Stimulated activated effector memory CD8-positive, alpha-beta T cell treated with anti-CD3 and anti-CD28 coated beads, Interleukin-12 subunit alpha, Interleukin-12 subunit beta, amount 100 ng/mL, for 72 hours (primary cell): ENCODE data around the gene IL26.

ENCODE experiments used
- ATAC-seq: fragments of 150-1000 bp; cut with Tn5 transposase; 2 replicates; pipeline ENCODE4 v1.10.0; 2021
- DNase-seq, 2 donors: peaks; one replicate each; pipeline ENCODE4 v3.0.0; 2021 to 2022; ENCODE audit warnings: low spot score in 2 of 2
- H3K27ac Mint-ChIP-seq: one replicate; pipeline ENCODE4 v1.8.0; 2022; ENCODE audit warnings: mild to moderate bottlenecking, mixed read lengths
- H3K36me3 Mint-ChIP-seq: one replicate; pipeline ENCODE4 v1.8.0; 2022; ENCODE audit warnings: mild to moderate bottlenecking, mixed read lengths
- H3K4me1 Mint-ChIP-seq: one replicate; pipeline ENCODE4 v1.8.0; 2022; ENCODE audit warnings: mixed read lengths
- H3K4me3 Mint-ChIP-seq: one replicate; pipeline ENCODE4 v1.8.0; 2022; ENCODE audit warnings: mild to moderate bottlenecking, mixed read lengths
- H3K9me3 Mint-ChIP-seq: one replicate; pipeline ENCODE4 v1.8.0; 2022; ENCODE audit warnings: mixed read lengths

The IL26 gene, protein sequence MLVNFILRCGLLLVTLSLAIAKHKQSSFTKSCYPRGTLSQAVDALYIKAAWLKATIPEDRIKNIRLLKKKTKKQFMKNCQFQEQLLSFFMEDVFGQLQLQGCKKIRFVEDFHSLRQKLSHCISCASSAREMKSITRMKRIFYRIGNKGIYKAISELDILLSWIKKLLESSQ

DNA sequence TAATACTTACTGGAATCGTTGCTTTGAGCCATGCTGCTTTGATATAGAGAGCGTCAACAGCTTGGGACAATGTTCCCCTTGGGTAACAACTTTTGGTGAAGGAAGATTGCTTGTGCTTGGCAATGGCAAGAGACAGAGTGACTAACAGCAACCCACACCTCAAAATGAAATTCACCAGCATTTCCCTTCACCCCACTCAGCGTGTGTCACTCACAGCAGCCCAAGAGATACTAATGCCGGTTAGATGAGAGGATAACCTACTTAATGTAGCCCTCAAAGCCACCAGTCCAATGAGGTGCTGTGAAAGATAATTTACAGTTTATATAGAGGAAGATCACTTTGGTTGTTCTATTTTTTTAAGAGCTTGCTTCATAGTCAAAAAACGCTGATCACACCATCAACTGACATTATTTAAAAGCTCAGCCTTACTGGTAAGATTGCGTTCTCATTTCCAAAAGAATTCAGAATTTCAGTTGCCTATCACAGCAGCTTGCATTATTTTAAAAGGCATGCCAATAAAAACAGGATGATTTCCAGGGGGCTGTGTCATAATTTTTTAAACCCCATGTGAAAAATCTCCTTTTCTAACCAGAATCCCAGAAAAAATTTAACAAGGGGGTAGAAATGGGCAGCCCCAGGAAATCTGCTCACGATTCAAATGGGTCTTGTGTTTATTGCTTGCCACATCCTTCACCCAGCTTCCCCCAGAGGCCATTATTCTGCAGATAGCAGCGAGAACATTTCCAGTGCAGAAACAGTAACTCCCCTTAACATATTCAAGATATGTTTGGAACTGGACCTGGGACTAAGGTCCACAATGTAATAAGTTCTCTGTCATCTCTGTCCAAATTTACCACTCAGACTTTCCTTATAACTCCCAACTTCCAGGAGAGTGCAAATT lies at the start of gene IL26:
Gene IL26, minus strand, starts transcription at position 235 of the 901 bp plus-strand sequence. Its CDS starts 54 bp downstream, at position 181.
- ATAC-seq: peak; percentile 95

DNA sequence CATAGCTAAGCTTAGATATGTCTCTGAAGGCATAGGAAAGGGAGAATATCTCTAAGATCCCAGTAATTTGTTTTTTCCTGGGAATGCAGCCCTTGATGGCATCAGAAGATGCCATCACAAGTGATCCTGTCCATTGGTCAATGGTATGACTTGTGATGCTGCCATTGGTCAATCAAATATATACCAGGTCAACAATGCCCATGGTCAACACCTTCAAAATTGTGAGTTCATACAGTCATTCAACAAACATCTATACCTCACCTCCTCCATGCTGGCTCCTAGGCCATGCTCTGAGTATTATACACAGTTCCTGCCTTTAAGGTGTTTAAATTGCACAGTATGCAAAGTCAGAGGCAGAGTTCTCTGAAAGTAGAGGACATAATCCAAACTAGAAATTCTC lies 47.1 kb upstream of the IL26 start:
- no peak overlapping the region for H3K27ac Mint-ChIP-seq
- DNase-seq (no peak), ATAC-seq (no peak)
- peaks cover 42% of the 10 kb centered on the region for H3K4me1 Mint-ChIP-seq
- H3K36me3 Mint-ChIP-seq: peaks cover 4% of the 10 kb centered on the region
- H3K9me3 Mint-ChIP-seq: no peaks in the 10 kb centered on the region
- no peak overlapping the region for H3K4me3 Mint-ChIP-seq

More for the DNA sequence above, at the start of gene IL26:
- no peaks in the 10 kb centered on the region for H3K9me3 Mint-ChIP-seq
- DNase-seq: no peak
- H3K27ac Mint-ChIP-seq: peak within 1 kb of the TSS; percentile 75
- H3K4me3 Mint-ChIP-seq: peak within 1 kb of the TSS; percentile 56
- peaks cover 18% of the 10 kb centered on the region for H3K36me3 Mint-ChIP-seq
- peaks cover 51% of the 10 kb centered on the region for H3K4me1 Mint-ChIP-seq

DNA sequence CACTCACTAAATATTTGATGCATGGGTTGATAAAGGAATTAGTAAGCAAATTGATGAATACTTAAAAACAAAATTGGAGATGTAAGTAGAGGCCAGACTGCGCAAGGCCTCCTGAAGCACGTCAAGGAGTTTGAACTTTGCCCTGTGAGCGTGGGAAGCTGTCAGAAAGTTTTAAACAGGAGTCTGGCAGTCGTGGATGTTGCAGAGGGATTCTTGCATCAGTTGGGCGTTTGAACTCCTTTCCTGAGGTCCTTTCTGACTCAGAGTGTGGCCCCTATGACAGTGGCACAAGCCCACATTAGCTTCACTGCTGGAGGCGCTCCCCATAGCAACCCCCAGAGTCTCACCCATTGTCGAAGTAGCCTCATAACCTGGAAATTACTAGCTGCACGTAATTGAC lies 45.7 kb upstream of the IL26 start:
- Mint-ChIP-seq H3K27ac (no peak overlapping the region), H3K4me1 (peaks cover 29% of the 10 kb centered on the region), H3K4me3 (no peak overlapping the region), H3K36me3 (no peaks in the 10 kb centered on the region), H3K9me3 (no peaks in the 10 kb centered on the region)
- DNase-seq (no peak), ATAC-seq (no peak)

DNA sequence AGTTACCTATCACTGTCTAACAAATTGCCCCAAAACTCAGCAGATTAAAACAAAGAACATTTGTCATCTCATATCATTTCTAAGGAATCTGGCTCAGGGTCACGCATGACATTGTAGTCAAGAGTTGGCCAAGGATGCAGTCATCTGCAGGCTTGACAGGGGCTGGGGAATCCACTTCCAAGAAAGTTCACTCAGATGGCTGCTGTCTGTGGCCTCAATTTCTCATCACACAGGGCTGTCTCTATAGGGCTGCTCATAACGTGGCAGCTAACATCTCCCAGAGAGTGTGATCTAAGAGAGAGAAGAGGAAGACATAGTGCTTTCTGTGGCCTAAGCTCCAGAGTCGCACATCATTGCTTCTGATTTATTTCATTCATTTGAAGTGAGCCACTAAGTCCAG lies 44.7 kb upstream of the IL26 start:
- no peaks in the 10 kb centered on the region for H3K9me3 Mint-ChIP-seq
- ATAC-seq (peak; percentile 52), DNase-seq (no peak)
- no peak overlapping the region for H3K27ac Mint-ChIP-seq
- H3K36me3 Mint-ChIP-seq: no peaks in the 10 kb centered on the region
- peaks cover 24% of the 10 kb centered on the region for H3K4me1 Mint-ChIP-seq
- H3K4me3 Mint-ChIP-seq: no peak overlapping the region

DNA sequence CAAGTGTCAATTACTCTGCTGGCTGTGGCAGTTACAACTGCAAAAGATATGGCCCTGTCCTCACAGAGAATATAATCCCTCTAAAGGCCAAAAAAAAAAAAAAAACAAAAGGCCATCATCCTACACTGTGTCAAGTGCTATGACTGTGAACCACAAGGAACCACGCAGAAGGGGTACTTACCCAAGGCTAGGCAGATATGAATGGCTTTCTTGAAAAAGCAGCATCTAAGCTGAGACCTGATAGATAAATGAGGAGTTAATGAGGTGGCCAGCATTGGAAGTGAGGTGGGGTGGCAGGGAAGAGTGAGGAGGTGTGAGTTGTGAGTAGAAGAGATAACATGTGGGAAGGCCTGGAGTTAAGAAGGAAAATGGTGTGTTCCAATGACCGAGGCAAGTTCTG lies 44.2 kb upstream of the IL26 start:
- H3K4me1 Mint-ChIP-seq: peaks cover 27% of the 10 kb centered on the region
- DNase-seq (no peak), ATAC-seq (peak; percentile 92)
- H3K36me3 Mint-ChIP-seq: no peaks in the 10 kb centered on the region
- no peak overlapping the region for H3K4me3 Mint-ChIP-seq
- no peaks in the 10 kb centered on the region for H3K9me3 Mint-ChIP-seq
- H3K27ac Mint-ChIP-seq: peak overlapping the region; percentile 27

DNA sequence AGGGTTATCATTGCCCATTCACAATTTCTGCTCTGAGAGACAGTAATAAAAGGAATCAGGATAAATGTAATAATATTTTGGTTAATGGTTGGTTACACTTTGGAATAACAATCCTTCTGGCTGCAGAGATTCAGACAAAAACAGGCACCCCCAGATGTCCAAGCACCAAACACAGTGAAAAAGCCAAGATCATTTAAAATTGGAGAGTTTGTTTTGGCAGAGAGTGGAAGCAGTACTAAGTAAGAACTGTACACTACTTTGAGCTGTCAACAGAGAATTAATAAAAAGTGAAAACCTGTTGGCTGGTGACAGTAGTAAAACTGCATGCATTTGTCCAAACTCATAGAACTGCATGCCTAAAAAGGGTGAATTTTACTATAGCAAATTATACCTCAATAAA lies 43.4 kb upstream of the IL26 start:
- H3K36me3 Mint-ChIP-seq: no peaks in the 10 kb centered on the region
- ATAC-seq (no peak), DNase-seq (peak in 1 of 2 donors; percentile 22)
- H3K27ac Mint-ChIP-seq: no peak overlapping the region
- no peak overlapping the region for H3K4me3 Mint-ChIP-seq
- peaks cover 35% of the 10 kb centered on the region for H3K4me1 Mint-ChIP-seq
- no peaks in the 10 kb centered on the region for H3K9me3 Mint-ChIP-seq

DNA sequence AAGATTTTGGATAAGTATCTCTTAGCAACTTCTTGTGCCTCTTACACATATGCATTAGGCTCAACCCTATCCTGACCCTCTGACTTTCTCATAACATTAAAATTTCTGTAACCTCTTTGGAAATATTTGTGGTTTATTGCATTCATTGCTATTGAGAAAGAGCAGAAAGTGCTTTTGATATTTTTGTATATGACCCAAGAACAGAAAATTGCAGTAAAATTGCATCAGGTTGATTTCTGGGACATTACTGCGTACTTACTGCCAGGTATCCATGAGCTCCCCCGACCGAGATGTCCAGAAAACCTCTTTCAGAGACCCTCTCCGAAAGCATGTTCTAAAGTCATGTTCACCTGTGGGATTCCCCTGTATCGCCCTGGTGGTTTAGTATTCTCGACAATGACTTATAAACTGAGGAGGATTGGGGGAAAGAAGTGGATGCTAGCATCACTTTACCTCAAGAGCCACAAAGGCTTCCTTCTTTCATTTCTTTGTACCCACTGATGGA lies 42.3 kb upstream of the IL26 start:
- peak; percentile 67 for ATAC-seq
- H3K9me3 Mint-ChIP-seq: no peaks in the 10 kb centered on the region
- peak in 1 of 2 donors; percentile 57 for DNase-seq
- no peak overlapping the region for H3K27ac Mint-ChIP-seq
- H3K36me3 Mint-ChIP-seq: no peaks in the 10 kb centered on the region
- peaks cover 35% of the 10 kb centered on the region for H3K4me1 Mint-ChIP-seq
- H3K4me3 Mint-ChIP-seq: no peak overlapping the region

DNA sequence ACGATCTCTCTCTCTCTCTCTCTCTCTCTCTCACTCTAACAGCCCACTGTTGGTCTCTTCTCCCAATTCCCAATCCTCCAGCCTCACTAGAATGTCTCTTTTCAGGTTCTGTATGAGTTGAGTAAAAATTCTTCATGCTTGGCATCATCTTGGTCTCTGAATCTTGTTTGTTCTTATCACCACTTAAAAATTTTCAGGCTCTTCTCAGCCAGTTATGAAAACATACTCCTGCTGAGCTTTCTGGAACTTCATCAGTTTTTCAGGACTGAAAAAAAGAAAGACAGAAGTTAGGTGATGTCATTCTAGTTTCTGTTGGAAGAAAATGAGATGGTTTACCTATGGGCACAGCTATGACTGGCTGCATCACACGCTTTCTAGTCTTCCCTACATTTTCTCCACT lies 39.2 kb upstream of the IL26 start:
- ATAC-seq (no peak), DNase-seq (peak in 1 of 2 donors; percentile 20)
- no peak overlapping the region for H3K27ac Mint-ChIP-seq
- no peak overlapping the region for H3K4me3 Mint-ChIP-seq
- H3K36me3 Mint-ChIP-seq: no peaks in the 10 kb centered on the region
- H3K4me1 Mint-ChIP-seq: peaks cover 49% of the 10 kb centered on the region
- H3K9me3 Mint-ChIP-seq: no peaks in the 10 kb centered on the region

DNA sequence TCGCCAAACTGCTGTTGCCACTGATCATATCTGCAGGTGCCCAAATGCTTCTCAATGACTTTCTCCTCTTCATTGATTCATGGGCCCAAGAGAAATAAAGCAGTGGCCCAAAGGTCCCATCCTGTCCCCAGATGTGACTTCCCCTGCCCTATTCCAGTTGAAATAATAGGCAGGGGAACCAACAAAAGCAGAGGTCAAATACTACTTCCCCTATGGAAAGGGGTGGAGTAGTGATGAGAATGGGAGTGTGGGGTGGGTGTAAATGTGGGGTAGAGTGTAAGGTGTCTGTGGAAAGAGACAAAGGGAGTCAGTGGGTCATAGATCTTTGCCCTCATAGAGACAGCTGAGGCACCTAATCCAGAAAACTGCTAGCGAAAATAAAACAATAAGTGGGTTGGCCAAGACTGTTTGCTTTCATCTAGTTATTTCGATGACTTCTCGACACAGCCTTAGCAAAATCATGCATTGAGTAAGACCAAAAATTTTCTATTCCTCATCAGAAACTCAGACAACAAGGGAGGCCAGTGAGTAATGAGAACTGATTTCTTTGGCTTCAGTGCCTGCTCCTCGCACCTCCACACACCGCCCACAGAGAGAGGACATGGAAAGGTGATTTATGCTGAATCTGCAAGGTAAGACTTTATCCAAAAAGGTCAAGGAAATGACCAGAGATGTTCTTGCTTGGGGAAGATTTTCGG lies 38.7 kb upstream of the IL26 start:
- no peak for DNase-seq
- Mint-ChIP-seq H3K4me3 (no peak overlapping the region), H3K4me1 (peaks cover 49% of the 10 kb centered on the region), H3K9me3 (no peaks in the 10 kb centered on the region), H3K36me3 (no peaks in the 10 kb centered on the region), H3K27ac (no peak overlapping the region)
- ATAC-seq: peak; percentile 45

DNA sequence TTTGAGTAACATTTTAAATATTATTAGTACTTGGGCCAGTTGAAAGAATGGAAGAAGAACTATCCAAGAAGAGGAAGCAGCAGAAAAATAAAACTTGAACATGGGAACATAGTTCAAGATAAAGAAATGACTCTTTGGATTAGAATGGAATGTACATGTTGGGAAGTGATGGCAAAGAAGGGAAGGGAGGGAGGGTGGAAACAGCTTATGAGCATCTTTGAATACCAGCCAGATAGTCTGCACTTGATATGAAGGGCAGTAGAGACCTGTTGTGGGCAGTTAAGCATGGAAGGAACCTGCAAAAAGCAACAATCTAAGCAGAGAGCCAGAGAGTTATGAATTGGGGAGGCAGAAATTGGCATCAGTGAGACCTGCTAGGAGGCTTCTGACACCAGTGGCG lies 37.8 kb upstream of the IL26 start:
- Mint-ChIP-seq H3K9me3 (no peaks in the 10 kb centered on the region), H3K4me1 (peaks cover 51% of the 10 kb centered on the region), H3K4me3 (no peak overlapping the region), H3K27ac (no peak overlapping the region), H3K36me3 (no peaks in the 10 kb centered on the region)
- DNase-seq (peak in 1 of 2 donors; percentile 15), ATAC-seq (no peak)

DNA sequence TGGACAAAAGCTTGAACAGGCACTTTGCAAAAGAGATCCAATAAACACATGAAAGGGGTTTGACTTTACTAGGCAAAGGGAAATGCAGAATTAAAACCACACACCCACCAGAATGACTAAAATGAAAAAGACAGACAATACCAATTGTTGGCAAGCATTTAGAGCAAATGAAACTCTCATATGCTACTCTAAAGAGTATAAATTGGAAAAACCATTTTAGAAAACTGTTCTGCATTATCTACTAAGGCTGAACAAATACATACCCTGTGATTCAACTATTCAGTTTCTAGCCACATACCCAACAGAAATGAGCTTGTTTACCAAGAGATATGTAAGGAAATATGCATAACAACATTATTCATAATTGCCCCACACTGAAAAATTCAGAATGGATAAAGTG lies 36.3 kb upstream of the IL26 start:
- H3K4me3 Mint-ChIP-seq: no peak overlapping the region
- H3K36me3 Mint-ChIP-seq: no peaks in the 10 kb centered on the region
- H3K4me1 Mint-ChIP-seq: peaks cover 51% of the 10 kb centered on the region
- no peaks in the 10 kb centered on the region for H3K9me3 Mint-ChIP-seq
- ATAC-seq (peak; percentile 65), DNase-seq (no peak)
- H3K27ac Mint-ChIP-seq: no peak overlapping the region

DNA sequence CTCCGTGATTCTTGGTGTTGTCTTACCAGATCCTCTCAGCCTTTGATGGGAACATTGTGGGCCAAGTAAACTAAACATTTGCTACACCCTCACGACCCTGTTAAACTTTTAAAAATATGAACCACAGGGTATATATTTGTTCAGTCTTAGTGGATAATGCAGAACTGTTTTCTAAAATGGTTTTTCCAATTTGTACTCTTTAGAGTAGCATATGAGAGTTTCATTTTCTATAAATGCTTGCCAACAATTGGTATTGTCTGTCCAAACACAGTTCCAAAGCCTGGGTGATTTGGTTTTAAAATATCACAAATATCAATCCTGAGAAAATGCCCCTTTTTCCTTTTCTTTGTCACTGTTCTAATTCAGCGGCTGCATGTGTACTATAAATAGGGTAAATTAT lies 34.5 kb upstream of the IL26 start:
- peaks cover 56% of the 10 kb centered on the region for H3K4me1 Mint-ChIP-seq
- H3K36me3 Mint-ChIP-seq: no peaks in the 10 kb centered on the region
- no peak overlapping the region for H3K27ac Mint-ChIP-seq
- DNase-seq (no peak), ATAC-seq (no peak)
- H3K9me3 Mint-ChIP-seq: no peaks in the 10 kb centered on the region
- no peak overlapping the region for H3K4me3 Mint-ChIP-seq

DNA sequence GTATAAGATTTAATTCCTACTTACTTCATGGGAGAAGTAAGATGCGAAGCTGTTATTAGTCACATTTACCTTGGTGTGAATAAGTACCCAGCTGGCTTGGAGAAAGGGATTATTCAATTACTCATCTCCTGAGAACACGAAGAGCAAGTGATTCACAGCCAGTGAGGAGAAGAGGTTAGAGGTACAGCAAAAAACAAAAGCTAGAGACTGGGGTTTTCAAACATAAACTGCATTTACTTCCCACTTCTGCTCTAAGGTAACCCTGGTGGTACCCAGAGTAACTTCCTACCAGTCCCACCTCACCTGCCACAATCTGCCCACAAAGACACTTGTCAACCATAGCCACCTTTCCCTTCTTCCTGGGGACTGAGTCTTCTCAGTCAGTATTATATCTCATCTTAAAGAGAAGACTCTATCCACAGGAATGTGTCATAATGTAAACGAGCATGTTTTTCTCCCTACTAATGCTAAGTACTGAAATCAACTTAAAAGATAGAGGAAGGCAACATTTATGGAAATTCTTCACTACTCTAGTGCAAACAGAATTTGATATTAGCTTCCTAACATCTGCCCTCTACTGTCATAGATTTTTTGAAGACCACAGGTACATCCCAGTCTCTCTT lies 33.8 kb upstream of the IL26 start:
- no peaks in the 10 kb centered on the region for H3K36me3 Mint-ChIP-seq
- DNase-seq: peak; percentile 34 to 76

DNA sequence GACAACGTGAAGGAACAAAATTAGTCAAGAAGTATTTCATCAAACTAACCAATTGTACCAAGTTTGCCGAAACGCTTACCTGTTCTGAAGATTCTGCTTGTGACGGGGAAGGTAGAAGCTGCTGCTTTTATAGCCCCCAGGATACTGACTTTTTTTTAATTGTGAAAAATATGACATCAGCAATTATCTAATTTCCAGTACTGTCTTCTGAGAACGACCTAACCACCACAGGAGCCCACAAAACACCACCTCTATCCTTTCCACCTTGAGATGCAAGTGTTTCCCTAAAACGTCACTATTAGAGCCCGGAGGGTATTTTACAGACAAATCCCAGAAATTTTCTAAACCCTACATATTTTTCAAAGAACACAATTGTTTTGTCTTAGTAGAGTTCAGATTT lies 27.9 kb upstream of the IL26 start, which contains the start of gene IL22:
Gene IL22, minus strand, starts transcription at position 101 of the 400 bp plus-strand sequence. CDS start 156 bp downstream, outside the sequence.
- Mint-ChIP-seq H3K4me1 (peaks cover 19% of the 10 kb centered on the region), H3K4me3 (no peak within 1 kb of the TSS), H3K9me3 (no peaks in the 10 kb centered on the region), H3K27ac (no peak within 1 kb of the TSS), H3K36me3 (no peaks in the 10 kb centered on the region)
- no peak for ATAC-seq
- DNase-seq: no peak

More for the DNA sequence above, 33.8 kb upstream of the IL26 start:
- no peak overlapping the region for H3K4me3 Mint-ChIP-seq
- H3K27ac Mint-ChIP-seq: peak overlapping the region; percentile 4
- ATAC-seq: peak; percentile 93
- no peaks in the 10 kb centered on the region for H3K9me3 Mint-ChIP-seq
- peaks cover 50% of the 10 kb centered on the region for H3K4me1 Mint-ChIP-seq

DNA sequence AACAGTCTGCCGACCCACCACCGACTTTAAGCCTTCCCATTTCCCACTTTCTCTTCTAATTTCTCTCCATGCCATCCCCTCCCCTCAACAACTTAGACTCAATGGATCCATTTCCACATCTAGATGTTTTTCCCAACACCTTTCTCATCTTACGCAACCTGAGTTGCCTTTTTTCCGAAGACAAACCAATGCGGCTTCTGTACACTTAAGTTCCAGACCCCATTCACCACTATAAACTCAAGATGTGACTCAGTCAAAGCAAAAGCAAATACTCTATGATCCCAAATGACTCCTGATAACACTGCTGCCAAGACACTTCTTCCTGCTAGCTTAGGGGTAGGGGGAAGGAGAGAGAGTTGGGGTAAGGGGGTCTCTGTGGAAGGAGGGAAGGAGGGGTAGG lies 26.5 kb upstream of the IL26 start:
- H3K27ac Mint-ChIP-seq: no peak overlapping the region
- DNase-seq (no peak), ATAC-seq (peak; percentile 28)
- peaks cover 12% of the 10 kb centered on the region for H3K4me1 Mint-ChIP-seq
- H3K9me3 Mint-ChIP-seq: no peaks in the 10 kb centered on the region
- H3K4me3 Mint-ChIP-seq: no peak overlapping the region
- H3K36me3 Mint-ChIP-seq: no peaks in the 10 kb centered on the region
